GM12801 (cell line): Measurements from ENCODE around the gene TFF2.

ENCODE experiments used
- TF ChIP-seq, protein P1 (sequence below): IDR thresholded peaks from one replicate; pipeline ENCODE4 v1.5.1; 2011; ENCODE audit warnings: control low read depth; ENCODE audit not compliant: insufficient read length; ENCODE audit errors: extremely low read depth

The TFF2 gene

DNA sequence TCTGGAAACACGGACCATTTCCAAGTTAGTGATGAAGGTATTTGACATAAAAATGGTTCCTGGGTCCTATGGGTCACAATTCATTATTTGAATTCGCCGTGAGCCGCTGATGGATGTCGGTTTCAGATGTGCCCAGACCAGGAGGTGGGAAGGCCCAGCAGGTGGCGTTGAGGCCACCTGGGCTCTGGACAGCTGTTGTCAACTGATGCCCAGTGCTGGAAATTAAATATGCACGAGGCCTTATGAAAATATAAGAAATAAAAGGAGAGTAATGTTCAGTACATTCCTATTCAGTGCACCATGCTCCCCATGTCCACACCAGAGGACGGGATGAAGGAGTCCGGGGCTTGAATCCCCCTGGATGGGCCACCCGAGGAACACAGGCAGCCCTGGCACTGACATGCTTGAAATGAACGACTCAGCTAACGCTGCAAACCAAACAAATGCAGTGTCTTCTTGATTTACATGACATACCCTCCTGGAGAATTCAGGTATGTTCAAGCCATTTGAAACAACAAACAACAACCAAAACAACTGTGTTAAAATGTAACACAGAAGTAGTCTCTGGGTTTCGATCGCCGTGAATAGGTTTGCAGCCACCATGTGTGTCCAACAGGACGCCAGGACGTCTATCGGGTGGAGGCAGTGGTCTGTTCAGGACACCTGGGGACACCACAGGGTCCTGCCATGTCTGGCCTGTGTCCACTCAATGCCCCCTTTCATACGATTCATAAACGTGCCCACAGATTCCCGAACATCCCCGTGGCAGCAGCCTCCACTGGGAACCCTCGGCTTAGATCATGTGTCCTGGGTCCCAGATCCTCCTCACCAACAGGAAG is 41.7 kb downstream of the TFF2 start:
- TF ChIP-seq, protein P1, sequence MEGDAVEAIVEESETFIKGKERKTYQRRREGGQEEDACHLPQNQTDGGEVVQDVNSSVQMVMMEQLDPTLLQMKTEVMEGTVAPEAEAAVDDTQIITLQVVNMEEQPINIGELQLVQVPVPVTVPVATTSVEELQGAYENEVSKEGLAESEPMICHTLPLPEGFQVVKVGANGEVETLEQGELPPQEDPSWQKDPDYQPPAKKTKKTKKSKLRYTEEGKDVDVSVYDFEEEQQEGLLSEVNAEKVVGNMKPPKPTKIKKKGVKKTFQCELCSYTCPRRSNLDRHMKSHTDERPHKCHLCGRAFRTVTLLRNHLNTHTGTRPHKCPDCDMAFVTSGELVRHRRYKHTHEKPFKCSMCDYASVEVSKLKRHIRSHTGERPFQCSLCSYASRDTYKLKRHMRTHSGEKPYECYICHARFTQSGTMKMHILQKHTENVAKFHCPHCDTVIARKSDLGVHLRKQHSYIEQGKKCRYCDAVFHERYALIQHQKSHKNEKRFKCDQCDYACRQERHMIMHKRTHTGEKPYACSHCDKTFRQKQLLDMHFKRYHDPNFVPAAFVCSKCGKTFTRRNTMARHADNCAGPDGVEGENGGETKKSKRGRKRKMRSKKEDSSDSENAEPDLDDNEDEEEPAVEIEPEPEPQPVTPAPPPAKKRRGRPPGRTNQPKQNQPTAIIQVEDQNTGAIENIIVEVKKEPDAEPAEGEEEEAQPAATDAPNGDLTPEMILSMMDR = no peak

- TF ChIP-seq, protein P1 = no peak
Measured at GRCh38 chr21:42308161-42308913, 42.5 kb downstream of the TFF2 start.

- TF ChIP-seq, protein P1 = no peak
Measured at GRCh38 chr21:42307106-42307505, 43.7 kb downstream of the TFF2 start.

DNA sequence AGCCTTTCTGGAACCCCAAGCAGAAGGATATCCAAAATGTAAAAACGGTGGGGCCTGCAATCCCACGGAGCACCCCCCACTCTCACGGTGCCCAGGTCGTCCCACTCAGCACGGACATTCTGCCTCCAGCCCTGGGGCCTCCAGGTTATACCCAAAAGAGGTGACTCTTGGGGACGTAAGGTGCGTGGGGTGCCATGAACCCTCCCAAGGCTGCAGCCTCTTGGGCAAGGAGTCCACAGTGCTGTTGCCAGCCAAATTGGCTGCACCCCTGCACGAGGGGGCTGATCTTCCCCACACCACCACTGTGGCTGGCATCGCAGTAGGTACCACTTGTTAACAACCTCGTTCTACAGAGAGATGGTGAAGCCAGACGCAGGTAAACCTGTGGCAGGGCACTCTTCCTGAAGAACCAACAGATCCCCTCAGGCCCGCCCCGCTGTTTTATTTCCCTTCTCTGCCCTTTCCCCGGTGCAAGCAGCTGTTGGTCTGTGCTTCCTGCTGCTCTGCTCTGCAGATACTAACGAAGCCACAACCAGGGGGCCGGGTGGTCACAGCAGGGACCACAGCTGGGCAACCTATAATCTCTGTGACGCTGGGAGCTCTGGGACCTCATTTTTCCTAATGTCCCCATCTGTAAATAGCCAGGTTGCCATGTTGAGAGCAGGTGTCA is 44.3 kb downstream of the TFF2 start:
- TF ChIP-seq, protein P1 = no peak

DNA sequence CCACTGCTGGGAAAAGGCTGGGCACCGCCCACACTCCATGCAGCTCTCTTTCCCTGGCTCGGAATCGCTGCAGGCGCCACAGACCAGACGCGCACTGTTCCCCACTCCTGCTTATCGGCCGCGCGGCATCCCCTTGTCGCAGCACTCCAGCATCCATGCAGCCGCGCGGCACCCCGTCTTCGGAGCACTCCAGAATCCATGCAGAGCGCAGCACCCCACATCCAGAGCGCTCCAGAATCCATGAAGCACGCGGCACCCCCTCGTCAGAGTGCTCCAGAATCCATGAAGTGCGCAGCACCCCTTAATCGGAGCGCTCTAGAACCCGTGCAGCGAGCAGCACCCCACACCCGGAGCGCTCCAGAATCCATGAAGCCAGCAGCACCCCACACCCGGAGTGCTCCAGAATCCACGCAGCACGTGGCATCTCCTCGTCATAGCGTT is 45.1 kb downstream of the TFF2 start:
- TF ChIP-seq, protein P1 = no peak

- TF ChIP-seq, protein P1 = no peak
Measured at GRCh38 chr21:42304556-42305454, 46.0 kb downstream of the TFF2 start.

GRCh38 chr21:42303443-42303842 is 47.4 kb downstream of the TFF2 start:
- TF ChIP-seq, protein P1 = no peak
